Bronchus fibroblast of lung (primary cell): ENCODE results near the gene NEGR1. TPM values are rescaled to one million over a fixed set of nuclear protein-coding genes. Genes with fewer than 3 reads are reported as not detected.

ENCODE experiments used
- total RNA-seq: library from RNA; depleted of rRNA; stranded (reverse); fragments of >200 nt; gene quantifications from 2 replicates; pipeline ENCODE4 v1.2.3, GENCODE V29; 2015

Gene NEGR1
- 2.1 and 2.5 TPM in 2 replicates for total RNA-seq

DNA sequence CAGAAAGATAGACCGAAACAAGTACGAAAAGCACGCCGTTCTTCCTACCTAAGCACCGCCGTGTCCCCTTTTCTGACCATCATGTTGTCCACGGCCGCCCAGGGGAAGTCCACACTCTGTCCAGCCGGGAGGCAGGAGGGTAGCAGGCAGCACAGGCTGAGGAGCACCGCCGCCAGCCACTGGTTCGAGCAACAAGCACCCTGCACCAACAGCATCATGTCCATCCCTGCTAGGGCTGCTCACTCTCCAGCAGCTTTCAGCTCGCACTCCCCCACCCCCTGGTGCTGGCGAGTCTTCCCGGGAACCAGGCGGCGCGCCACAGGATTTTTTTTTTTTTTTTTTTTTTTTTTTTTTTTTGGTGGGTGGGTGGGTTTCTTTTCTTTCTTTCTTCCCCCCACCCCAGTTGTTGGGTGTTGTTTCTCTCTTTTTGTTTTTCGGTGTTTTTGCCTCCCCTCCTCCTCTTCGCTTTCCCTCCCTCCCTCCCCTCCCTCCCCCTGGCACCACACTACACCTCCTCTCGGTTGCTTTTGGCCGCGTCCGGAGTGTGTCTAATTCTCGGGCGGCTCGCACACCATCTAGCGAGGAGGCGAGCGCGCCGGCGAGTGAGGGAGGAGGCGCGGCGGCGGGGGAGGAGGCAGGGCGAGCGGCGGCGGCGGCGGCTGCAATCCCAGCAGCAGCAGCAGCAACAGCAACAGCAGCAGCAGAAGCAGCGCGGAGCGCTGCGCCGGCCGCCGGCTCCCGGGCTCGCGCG is at the start of gene NEGR1:
Gene NEGR1, minus strand, starts transcription at position 269 of the 751 bp plus-strand sequence.

